AG04450 (cell line): ENCODE data around the gene VASP. TPM values are rescaled to one million over a fixed set of nuclear protein-coding genes. Genes with fewer than 3 reads are reported as not detected.

Experiments used
- CTCF ChIA-PET: fragments of 300-600, 350-600 bp; formaldehyde crosslinking; extraction: SDS; loops from one replicate; lab custom pipeline; 2022; ENCODE audit warnings: antibody characterized with exemption, inconsistent platforms; lab: Charles Lee
- POLR2A ChIA-PET: fragments of 350-600 bp; formaldehyde crosslinking; extraction: SDS; loops from one replicate; lab custom pipeline; 2021; ENCODE audit warnings: antibody characterized with exemption, inconsistent platforms; lab: Yijun Ruan, JAX
- DNase-seq: peaks from one replicate; pipeline ENCODE4 v3.0.0-alpha.2; 2011; ENCODE audit warnings: low read depth, low spot score
- H3K27ac ChIP-seq: one replicate; pipeline ENCODE4 v1.5.1; 2012; ENCODE audit warnings: low read depth, low read length, control low read depth
- H3K27me3 ChIP-seq: one replicate; pipeline ENCODE4 v1.6.0; 2012; ENCODE audit warnings: low read length; ENCODE audit not compliant: control insufficient read depth, insufficient read depth
- H3K4me3 ChIP-seq: 2 replicates; pipeline ENCODE4 v1.5.1; 2011; ENCODE audit warnings: mild to moderate bottlenecking, low read depth, low read length, control low read depth
- H3K9me3 ChIP-seq: 2 replicates; pipeline ENCODE4 v1.5.1; 2012; ENCODE audit warnings: low read length; ENCODE audit not compliant: control insufficient read depth, insufficient read depth
- CTCF ChIP-seq: IDR thresholded peaks from 2 replicates; pipeline ENCODE4 v1.5.1; 2011; ENCODE audit warnings: low read depth, low read length, control low read depth, inconsistent platforms
- polyA plus RNA-seq: library from polyadenylated mRNA; depleted of rRNA; stranded (reverse); fragments of >200 nt; gene quantifications from 2 replicates; pipeline ENCODE4 v1.2.3, GENCODE V29; 2011; rRNA removed

Gene VASP
- polyA plus RNA-seq, 1 experiment: 49.6 TPM

GRCh38 chr19:45571457-45572220 lies 64.4 kb downstream of the VASP start:
- H3K27me3 ChIP-seq: no peaks in the 10 kb centered on the region
- CTCF ChIA-PET: interaction anchor here (0.9 to 1.7 kb wide), 3 partner anchors 14 to 93 kb away, joined by 3 to 10 read pairs (median 4); no protein-coding TSS in a partner anchor
- POLR2A ChIA-PET: no interaction called here
- DNase-seq: no peak
- H3K27ac ChIP-seq: no peak overlapping the region
- H3K9me3 ChIP-seq: no peaks in the 10 kb centered on the region
- H3K4me3 ChIP-seq: no peak overlapping the region
- no peak for TF ChIP-seq CTCF

DNA sequence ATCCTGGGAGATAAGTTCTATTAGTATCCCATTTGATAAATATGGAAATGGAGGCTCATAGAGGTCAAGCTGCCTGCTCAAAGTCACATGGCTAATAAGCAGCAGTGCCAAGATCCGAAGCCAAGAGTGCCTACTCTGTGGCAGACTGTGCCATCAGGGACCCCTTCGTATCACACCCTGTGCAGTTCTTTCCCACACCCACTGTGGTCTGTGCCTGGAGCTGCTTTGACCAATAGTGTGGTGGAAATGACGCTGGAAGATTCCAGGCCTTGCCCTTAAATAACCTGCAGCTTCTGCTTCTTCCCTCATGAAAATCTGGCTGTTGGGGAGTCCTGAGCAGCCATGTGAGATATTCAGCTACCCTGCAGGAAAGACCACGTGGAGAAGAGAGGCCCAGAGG lies 67.2 kb downstream of the VASP start:
- ChIA-PET CTCF (interaction anchor here (1.0 kb wide), 1 partner anchor 16 kb away, joined by 3 read pairs; no protein-coding TSS in a partner anchor), POLR2A (no interaction called here)
- Histone ChIP-seq H3K27me3 (no peaks in the 10 kb centered on the region), H3K27ac (no peak overlapping the region), H3K4me3 (no peak overlapping the region), H3K9me3 (no peaks in the 10 kb centered on the region)
- no peak for TF ChIP-seq CTCF
- no peak for DNase-seq

GRCh38 chr19:45575216-45575615 lies 67.9 kb downstream of the VASP start:
- Histone ChIP-seq H3K27me3 (no peaks in the 10 kb centered on the region), H3K27ac (no peak overlapping the region), H3K4me3 (no peak overlapping the region), H3K9me3 (no peaks in the 10 kb centered on the region)
- POLR2A ChIA-PET: no interaction called here
- no peak for DNase-seq
- CTCF ChIA-PET: no interaction called here
- TF ChIP-seq CTCF: no peak

Other genes starting within 250 kb of the VASP start
- gene CKM, start 184.6 kb upstream of the VASP start, polyA plus RNA-seq: not detected in 2 replicates
- gene KLC3, start 166.7 kb upstream of the VASP start, polyA plus RNA-seq: not detected in 2 replicates
- 51.4 and 69.4 TPM in 2 replicates for gene ERCC2, start 136.9 kb upstream of the VASP start, polyA plus RNA-seq
- 2.4 and 5.1 TPM in 2 replicates for gene PPP1R13L, start 102.4 kb upstream of the VASP start, polyA plus RNA-seq
- 3.0 and 3.2 TPM in 2 replicates for gene POLR1G, start 100.8 kb upstream of the VASP start, polyA plus RNA-seq
- 75.8 and 113 TPM in 2 replicates for gene ERCC1, start 83.6 kb upstream of the VASP start, polyA plus RNA-seq
- 1.3 and 1.7 TPM in 2 replicates for gene FOSB, start 39.5 kb upstream of the VASP start, polyA plus RNA-seq
- 13.6 and 15.5 TPM in 2 replicates for gene RTN2, start 10.4 kb upstream of the VASP start, polyA plus RNA-seq
- gene PPM1N, start 9.0 kb upstream of the VASP start, polyA plus RNA-seq: 1.5 and 1.8 TPM in 2 replicates
- 12.2 and 13.3 TPM in 2 replicates for gene OPA3, start 77.3 kb downstream of the VASP start, polyA plus RNA-seq
- gene GPR4, start 94.7 kb downstream of the VASP start, polyA plus RNA-seq: not detected in 2 replicates
- 10.8 and 14.9 TPM in 2 replicates for gene EML2, start 131.9 kb downstream of the VASP start, polyA plus RNA-seq
- gene GIPR, start 160.7 kb downstream of the VASP start, polyA plus RNA-seq: 0.61 and 0.68 TPM in 2 replicates
- 531 and 608 TPM in 2 replicates for gene SNRPD2, start 184.5 kb downstream of the VASP start, polyA plus RNA-seq
- 6.7 and 9.5 TPM in 2 replicates for gene QPCTL, start 185.2 kb downstream of the VASP start, polyA plus RNA-seq
- 1.4 and 2.2 TPM in 2 replicates for gene FBXO46, start 223.4 kb downstream of the VASP start, polyA plus RNA-seq
- not detected in 2 replicates for gene MEIOSIN, start 226.0 kb downstream of the VASP start, polyA plus RNA-seq